Stimulated activated naive CD4-positive, alpha-beta T cell (primary cell): Measurements from ENCODE around the gene GID4.

ENCODE experiments used
- DNase-seq, 6 experiments: peaks; one replicate each; lab custom pipeline; 2025; lab: John Stamatoyannopoulos, UW

Gene GID4

DNA sequence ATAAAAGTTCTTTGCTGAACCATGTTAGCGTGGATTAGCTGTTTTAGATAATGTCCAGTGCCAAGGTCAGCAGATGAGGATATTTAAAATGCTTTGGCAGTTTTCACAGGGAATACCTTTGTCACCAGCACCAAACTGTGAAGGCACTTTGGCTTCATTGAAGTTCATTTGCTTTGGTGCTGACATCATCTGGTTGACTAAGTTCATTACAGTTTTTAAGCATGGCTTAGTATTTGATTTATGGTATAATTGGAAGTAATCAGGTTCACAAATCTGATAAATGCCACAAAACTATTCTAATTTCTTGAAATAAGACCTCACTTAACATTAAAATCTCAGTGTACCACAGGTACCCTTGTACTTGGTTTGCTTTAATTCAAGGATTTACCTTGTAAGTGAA is 4.3 kb downstream of the GID4 start:
- DNase-seq, result peak in 2 of 6 experiments; percentile 8 to 11

DNA sequence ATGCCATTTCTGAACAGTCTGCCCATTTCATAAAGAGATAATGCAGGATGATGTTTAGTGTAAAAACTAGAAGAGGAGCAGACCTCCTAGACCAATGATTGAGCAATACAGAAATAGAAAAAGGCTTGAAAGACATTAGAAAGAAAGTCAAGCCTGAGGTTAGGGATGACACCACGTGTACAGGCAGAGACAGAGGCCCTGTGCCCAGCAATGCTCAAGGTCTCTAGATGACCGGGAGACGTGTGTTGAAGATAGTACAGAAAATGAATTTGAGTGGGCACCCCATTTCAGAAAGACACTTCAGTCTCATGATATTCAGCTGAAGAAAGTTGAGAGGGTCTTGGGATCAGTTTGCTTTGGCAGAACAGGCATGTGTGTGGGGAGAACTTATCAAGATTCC is 5.4 kb downstream of the GID4 start:
- no peak for DNase-seq

- no peak for DNase-seq
Observed at GRCh38 chr17:18045691-18046350, 6.6 kb downstream of the GID4 start.

DNA sequence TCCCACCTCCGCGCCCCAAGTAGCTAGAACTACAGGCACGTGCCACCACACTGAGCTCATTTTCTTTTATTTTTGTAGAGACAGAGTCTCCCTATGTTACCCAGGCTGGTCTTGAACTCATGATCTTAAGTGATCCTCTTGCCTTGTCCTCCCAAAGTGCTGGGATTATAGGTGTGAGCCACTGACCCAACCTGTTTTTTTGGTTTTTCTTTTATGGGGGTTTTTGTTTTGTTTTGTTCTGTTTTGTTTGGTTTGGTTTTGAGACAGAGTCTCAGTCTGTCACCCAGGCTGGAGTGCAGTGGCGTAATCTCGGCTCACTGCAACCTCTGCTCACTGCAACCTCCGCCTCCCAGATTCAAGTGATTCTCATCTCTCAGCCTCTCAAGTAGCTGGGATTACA is 16.4 kb downstream of the GID4 start:
- DNase-seq, result no peak

DNA sequence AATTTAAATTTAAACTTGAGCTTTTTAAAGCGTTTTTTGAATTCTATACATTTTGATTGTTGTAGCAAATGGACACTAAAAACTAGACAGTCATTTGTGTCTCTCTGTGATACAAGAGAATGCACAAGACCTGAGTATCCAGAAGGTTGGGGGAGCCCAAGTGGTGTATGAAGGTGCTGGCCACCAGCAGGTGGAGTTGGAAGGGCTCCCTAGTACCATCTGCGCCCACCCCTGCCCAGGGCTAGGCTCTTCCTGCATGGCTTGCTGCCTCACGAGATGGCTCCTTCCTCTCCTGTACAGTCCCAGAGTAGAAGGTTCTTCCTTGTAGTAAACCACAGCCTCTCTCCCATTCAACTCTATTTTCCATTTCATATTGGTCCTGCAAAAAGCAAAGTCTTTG is 17.0 kb downstream of the GID4 start:
- no peak for DNase-seq

GRCh38 chr17:18059283-18059682 is 20.1 kb downstream of the GID4 start:
- DNase-seq, result no peak

GRCh38 chr17:18064053-18064452 is 24.8 kb downstream of the GID4 start:
- DNase-seq, result no peak

DNA sequence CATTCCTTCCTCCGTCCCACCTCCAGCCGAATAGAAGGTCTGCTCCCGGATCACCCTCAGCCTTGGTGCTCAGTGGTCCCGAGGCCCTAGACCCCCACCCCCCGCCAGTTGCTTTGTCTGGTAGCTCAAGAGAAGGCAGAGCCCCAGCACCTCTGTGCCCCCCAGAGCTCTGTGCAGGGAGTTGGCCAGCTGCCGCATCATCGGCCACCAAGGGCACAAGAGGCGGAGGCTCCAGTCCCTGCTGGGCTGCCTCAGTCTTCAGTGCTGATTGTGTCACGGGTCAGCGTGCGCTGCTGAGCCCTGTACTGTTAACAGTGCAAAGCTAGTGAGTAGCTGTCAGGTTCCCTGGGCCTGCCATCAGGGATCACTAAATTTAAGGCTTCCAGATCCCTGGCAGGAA is 26.3 kb downstream of the GID4 start:
- DNase-seq, result no peak

DNA sequence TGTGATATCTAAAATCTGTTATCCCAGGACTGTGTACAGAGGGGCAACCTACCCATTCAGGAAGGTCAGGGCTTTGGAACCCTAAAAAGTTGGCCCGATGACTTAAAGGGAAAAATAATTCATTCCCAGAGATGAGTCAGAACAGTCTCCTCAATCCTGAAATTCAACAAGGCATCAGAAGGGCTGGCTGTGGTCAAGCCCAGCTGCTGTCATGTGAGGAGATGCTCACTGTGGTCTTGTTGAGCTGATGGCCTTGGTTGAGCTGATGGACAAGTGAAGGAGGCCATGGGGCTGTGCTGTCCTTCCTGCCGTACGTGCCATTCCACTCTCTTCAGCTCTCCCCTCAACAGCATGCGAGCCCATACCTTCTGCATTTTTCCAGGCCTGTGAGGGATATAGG is 27.7 kb downstream of the GID4 start:
- no peak for DNase-seq

- DNase-seq, result no peak
Observed at GRCh38 chr17:18069101-18069500, 29.9 kb downstream of the GID4 start.

- DNase-seq, result no peak
Observed at GRCh38 chr17:18070861-18071340, 31.7 kb downstream of the GID4 start.

DNA sequence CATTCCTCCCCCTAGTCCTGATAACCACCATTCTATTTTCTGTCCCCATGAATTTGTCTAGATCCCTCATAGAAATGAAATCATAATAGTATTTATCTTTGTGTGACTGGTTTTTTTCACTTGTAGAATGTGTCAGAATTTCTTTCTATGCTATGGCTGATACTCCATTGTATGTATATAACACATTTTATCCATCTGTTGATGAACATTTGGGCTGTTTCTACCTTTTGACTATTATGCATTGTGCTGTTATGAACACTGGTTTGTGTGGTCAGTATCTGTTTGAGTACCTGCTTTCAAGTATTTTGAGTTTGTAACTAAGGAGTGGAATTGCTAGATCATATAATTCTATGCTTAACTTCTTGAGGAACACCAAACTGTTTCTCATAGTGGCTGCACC is 32.5 kb downstream of the GID4 start:
- DNase-seq, result no peak

- DNase-seq, result no peak
Observed at GRCh38 chr17:18074566-18075272, 35.5 kb downstream of the GID4 start.

GRCh38 chr17:18076936-18077335 is 37.7 kb downstream of the GID4 start:
- no peak for DNase-seq

DNA sequence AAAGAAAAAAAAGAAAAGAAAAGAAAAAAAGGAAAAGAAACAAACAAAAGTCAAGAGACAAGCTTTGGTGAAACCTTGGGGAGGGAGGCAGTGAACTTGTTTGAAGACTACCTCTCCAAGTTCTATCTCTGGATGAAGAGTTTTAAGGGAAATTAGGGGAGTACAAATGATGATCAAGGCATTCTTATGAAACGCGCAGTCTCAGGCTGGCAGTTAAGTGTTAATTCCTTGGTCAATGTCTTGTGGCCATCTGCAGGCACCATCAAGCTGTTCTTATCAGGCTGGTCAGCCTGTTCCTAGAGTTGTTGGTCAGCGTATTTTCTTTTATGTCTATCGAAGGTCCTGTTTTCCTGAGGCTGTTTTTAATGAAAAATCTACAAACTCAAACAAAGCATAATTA is 40.3 kb downstream of the GID4 start:
- no peak for DNase-seq

DNA sequence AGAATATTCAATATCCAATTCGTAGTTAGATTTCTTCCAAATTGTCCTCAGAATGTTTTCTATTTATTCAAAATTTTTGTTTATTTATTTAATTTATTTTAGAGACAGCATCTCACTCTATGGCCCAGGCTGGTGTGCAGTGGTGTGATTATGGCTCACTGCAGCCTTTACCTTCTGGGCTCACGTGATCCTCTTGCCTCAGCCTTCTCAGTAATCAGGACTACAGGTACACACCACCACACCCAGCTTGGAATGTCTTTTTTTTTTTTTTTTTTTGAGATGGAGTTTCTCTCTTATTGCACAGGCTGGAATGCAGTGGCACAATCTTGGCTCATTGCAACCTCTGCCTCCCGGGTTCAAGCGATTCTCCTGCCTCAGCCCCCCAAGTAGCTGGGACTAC is 45.0 kb downstream of the GID4 start:
- no peak for DNase-seq

DNA sequence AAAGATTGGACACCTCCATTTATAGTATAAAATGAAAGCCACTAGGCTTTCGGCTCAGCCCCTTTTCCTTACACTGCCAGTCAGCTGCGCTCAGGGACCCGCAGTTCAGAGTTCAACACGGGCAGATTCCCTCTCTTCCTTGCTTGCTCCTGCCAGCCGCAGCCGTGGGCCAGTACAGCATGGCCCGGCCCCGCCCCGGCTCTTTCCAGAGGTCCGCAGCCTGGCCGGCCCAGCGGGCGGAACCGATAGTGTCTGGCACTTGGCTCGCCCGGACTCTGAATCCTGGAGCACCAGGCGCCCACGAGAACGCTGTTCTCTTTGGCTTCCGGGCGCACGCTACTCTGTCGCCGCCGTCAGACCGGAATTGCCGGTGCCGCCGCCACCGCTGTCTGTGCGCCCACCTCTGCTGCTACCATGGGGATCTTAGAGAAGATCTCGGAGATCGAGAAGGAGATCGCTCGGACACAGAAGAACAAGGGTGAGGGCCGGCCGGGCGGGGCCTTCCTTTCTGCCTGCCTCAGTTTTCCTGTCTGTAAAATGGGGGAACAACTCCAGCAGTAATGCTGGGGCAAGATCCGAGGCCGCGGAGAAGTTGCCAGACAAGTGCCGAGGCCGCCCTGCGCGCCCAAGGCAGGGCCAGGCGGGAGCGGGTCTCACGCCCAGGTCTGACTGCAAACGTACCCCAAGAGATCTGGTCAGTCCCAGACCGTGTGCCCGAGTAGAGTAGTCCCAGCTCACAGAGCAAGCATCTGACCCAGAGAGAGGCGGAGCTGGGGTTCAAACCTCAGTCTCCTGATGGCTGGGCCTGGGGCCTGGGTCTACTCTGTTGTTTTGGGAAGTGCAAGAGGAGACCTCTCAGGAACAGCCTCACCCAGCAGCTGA is 48.6 kb downstream of the GID4 start, which contains the start of gene DRG2:
Gene DRG2 (plus strand): TSS at position 339 of the 882 bp plus-strand sequence. CDS start 76 bp downstream, at position 415.
- peak; percentile 65 to 93 (median 84) for DNase-seq

DNA sequence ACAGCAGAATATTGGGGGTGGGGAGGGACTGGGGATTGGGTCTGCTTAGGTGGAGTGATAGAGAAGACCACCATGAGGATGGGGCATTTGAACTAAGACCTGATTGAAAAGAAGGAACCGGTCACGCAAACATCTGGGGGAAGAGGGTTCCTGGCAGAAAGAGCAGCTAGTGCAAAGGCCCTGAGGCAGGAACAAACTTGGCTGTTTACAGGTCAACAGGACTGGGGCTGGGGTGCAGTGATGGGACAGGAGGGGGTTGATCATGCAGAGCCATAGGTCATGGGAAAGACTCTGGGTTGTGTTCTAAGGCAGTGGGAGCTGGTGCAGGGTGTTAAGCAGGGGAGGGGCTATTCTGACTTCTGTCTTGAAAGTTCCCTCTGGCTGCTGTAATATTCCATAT is 50.4 kb downstream of the GID4 start:
- DNase-seq, result peak in 1 of 6 experiments; percentile 8

GRCh38 chr17:18093616-18094408 is 54.6 kb downstream of the GID4 start:
- DNase-seq, result no peak

DNA sequence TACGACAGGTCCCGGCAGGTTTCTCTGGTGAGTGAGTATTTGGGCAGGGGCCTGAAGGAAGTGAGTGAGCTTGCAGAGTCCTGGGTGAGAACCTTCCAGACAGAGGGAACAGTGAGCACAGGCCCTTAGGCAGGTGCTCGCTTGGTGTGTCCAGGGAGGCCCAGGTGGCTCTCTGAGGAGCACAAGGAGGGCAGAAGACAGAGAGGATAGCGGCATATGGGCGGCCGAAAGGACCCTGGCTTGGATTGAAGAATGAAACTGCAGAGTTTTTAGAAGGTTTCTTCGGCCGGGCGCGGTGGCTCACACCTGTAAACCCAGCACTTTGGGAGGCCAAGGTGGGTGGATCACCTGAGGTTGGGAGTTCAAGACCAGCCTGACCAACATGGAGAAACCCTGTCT is 55.2 kb downstream of the GID4 start:
- no peak for DNase-seq

GRCh38 chr17:18099516-18099915 is 60.3 kb downstream of the GID4 start:
- DNase-seq, result no peak

DNA sequence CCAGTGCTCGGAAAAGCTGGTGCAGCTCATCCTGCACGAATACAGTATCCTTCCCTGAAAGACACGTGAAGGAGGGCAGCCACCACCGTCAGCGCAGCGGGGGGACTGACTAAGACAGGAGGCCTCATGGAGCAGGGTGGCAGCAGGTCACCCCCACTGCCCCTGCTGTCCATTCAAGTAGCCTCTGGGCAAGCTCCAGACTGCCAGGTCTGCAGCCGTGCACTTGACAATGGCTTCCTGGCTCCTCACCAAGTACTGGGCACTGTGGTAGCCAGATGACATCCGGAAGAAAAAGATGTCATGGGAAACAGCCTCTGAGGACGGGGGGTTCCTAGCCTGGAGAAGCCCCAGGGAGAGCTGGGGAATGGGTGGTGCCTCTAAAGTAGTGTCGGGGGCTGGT is 61.4 kb downstream of the GID4 start:
- DNase-seq, result no peak
